Retina (tissue), 1 donor: Measurements from ENCODE around the gene THSD4.

Experiments
- DNase-seq: peaks from one replicate; pipeline ENCODE4 v3.0.0-alpha.2; 2016

The THSD4 gene

GRCh38 chr15:71515375-71516186, 400.3 kb downstream of the THSD4 start:
- DNase-seq: no peak

- no peak for DNase-seq
Observed at GRCh38 chr15:71517751-71518150, 402.5 kb downstream of the THSD4 start.

GRCh38 chr15:71518661-71519060, 403.4 kb downstream of the THSD4 start:
- DNase-seq: no peak

- no peak for DNase-seq
Observed at GRCh38 chr15:71526060-71526820, 411.0 kb downstream of the THSD4 start.

GRCh38 chr15:71529361-71529760, 414.1 kb downstream of the THSD4 start:
- DNase-seq: no peak

- no peak for DNase-seq
Observed at GRCh38 chr15:71530116-71530515, 414.8 kb downstream of the THSD4 start.

- peak; percentile 13 for DNase-seq
Observed at GRCh38 chr15:71532994-71533393, 417.7 kb downstream of the THSD4 start.

GRCh38 chr15:71538181-71538580, 422.9 kb downstream of the THSD4 start:
- DNase-seq: no peak

GRCh38 chr15:71541746-71542145, 426.5 kb downstream of the THSD4 start:
- DNase-seq: no peak

- DNase-seq: no peak
Observed at GRCh38 chr15:71542836-71543235, 427.6 kb downstream of the THSD4 start.

- DNase-seq: no peak
Observed at GRCh38 chr15:71543413-71543812, 428.1 kb downstream of the THSD4 start.

- DNase-seq: no peak
Observed at GRCh38 chr15:71545223-71545760, 430.0 kb downstream of the THSD4 start.

GRCh38 chr15:71545923-71546322, 430.7 kb downstream of the THSD4 start:
- DNase-seq: no peak

- DNase-seq: peak; percentile 55
Observed at GRCh38 chr15:71547011-71547410, 431.7 kb downstream of the THSD4 start.

GRCh38 chr15:71548401-71548807, 433.1 kb downstream of the THSD4 start:
- DNase-seq: peak; percentile 43

- DNase-seq: peak; percentile 40
Observed at GRCh38 chr15:71549091-71549490, 433.8 kb downstream of the THSD4 start.

- no peak for DNase-seq
Observed at GRCh38 chr15:71549697-71550096, 434.4 kb downstream of the THSD4 start.

GRCh38 chr15:71551566-71551965, 436.3 kb downstream of the THSD4 start:
- DNase-seq: no peak

GRCh38 chr15:71559098-71559497, 443.8 kb downstream of the THSD4 start:
- no peak for DNase-seq

GRCh38 chr15:71559616-71560015, 444.3 kb downstream of the THSD4 start:
- DNase-seq: no peak

GRCh38 chr15:71562251-71562650, 447.0 kb downstream of the THSD4 start:
- DNase-seq: no peak

- no peak for DNase-seq
Observed at GRCh38 chr15:71564217-71564616, 448.9 kb downstream of the THSD4 start.

- no peak for DNase-seq
Observed at GRCh38 chr15:71565006-71565405, 449.7 kb downstream of the THSD4 start.

GRCh38 chr15:71565631-71566160, 450.4 kb downstream of the THSD4 start:
- DNase-seq: no peak
